HG03575 (cell line): ENCODE measurements around the gene SPATS2L.

Source experiments
- ATAC-seq: cut with Tn5 transposase; IDR thresholded peaks from one replicate; pipeline ENCODE4 v1.9.1; 2021; ENCODE audit not compliant: unreplicated experiment, insufficient number of reproducible peaks, low FRiP score; ENCODE audit errors: extremely low read depth

Gene SPATS2L

GRCh38 chr2:200314976-200315567 is 8.6 kb downstream of the SPATS2L start:
- ATAC-seq = no peak

- no peak for ATAC-seq
Measured at GRCh38 chr2:200317975-200318374, 11.5 kb downstream of the SPATS2L start.

DNA sequence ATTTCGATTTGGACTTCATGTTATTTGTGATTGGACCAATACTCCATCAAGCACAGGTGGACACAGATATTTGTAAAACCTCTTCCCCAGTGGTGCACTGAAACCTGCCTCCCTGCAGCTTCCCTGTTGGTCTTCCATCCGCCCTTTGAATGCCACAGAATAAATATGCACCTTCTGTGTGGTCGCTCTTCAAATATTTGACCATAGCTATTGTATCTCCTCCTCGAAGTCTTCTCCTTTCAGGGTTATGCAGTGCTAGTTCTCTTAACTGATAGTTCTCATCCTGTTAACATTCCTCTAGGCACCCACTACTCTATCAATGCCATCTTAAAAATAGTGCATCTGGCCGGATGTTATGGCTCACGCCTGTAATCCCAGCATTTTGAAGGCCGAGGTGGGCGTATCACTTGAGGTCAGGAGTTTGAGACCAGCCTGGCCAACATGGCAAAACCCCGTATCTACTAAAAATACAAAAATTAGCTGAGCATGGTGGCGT is 12.5 kb downstream of the SPATS2L start:
- ATAC-seq = no peak

- no peak for ATAC-seq
Measured at GRCh38 chr2:200319548-200320337, 13.2 kb downstream of the SPATS2L start.

- no peak for ATAC-seq
Measured at GRCh38 chr2:200320344-200320743, 13.9 kb downstream of the SPATS2L start.

GRCh38 chr2:200320991-200321390 is 14.5 kb downstream of the SPATS2L start:
- no peak for ATAC-seq

GRCh38 chr2:200321780-200322534 is 15.5 kb downstream of the SPATS2L start:
- no peak for ATAC-seq

DNA sequence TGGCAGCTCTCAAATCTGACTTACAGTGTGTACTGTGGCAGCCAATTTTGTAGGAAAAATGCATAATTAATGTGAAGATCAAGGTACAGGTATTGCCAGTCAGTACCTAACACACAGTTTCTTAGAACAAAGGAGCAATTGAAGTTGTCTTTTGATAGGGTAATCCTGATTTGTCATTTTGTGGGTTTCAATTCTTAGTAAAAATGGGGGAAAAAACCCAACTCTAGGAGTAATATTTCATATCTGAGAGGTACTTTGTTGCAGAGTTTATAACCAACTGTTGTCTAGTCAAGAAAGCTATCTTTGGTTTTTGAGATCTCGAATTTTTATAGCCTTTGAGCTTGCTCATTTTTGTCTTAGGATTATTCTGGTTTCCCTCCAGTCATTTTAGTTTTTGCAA is 16.1 kb downstream of the SPATS2L start:
- no peak for ATAC-seq

- ATAC-seq = no peak
Measured at GRCh38 chr2:200324362-200324761, 17.9 kb downstream of the SPATS2L start.

DNA sequence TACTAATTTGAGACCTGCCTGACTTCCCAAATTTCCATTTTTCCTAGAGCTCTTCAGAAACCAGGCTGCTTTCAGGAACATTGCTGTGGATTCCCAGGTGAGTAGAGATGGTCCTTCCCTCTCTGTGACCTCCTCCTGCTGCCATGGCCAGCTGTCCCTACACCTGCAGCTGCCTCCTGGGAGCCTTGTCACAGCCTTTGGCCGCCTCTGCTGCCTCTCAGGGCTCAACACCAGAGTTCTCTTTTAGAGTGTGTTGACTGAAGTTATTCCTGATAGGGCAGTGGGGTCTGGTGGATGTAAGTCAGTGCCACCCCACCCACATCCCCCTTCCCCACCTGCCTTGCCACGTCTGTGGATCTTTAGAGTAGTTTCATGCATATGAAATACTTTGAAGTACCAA is 22.9 kb downstream of the SPATS2L start:
- no peak for ATAC-seq

DNA sequence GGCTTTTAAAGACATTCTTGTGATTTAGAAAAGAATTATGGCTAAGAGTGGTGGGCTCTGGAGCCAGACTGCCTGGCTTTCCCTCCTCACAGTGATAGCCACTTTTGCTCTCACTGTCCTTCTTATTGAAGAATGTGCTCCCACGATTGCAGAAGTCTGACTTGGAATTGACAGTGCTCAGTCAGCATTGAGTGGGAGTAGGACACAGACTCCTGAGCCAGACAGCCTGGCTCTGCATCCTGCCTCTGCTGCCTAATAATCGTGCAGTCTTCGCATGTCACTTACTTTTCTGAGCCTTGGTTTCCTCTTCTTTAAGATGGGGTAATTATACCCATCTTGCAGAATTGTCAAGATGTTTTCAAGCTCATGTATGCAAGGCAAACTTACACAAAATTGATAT is 23.3 kb downstream of the SPATS2L start:
- no peak for ATAC-seq

DNA sequence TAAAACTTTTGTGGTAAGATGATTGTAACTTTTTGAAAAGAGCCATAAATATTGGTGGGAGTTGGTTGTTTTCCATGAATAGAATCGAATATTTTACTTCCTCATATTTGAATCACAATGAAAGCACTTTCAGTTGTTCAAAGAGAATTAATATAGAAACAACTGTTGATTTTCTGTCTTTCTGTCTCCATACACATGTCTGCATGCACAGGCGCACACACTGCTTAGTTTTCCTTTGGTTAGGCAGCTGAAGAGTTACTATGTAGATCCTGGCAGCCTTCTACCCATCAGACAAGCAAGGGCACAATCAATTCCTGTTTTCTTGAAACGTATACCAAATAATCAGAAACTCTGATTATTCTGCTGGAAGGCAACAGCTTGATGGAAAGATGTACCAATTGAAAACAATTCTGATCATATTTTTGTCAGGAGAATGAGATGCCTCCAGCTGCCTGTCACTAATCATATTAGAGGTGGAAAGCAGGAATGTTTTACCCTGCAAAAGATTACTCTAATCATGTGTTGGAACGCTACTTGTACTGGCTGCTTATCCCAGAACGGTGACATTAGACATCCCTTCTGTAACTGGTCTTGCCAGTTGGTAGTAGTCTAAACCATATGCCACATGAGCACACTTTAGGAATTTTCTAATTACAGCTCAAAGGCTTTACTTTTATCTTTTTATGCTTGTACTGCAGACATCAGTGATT is 24.0 kb downstream of the SPATS2L start:
- no peak for ATAC-seq

- no peak for ATAC-seq
Measured at GRCh38 chr2:200331061-200331400, 24.5 kb downstream of the SPATS2L start.

- no peak for ATAC-seq
Measured at GRCh38 chr2:200335657-200336056, 29.2 kb downstream of the SPATS2L start.

- ATAC-seq = no peak
Measured at GRCh38 chr2:200336980-200337615, 30.6 kb downstream of the SPATS2L start.

DNA sequence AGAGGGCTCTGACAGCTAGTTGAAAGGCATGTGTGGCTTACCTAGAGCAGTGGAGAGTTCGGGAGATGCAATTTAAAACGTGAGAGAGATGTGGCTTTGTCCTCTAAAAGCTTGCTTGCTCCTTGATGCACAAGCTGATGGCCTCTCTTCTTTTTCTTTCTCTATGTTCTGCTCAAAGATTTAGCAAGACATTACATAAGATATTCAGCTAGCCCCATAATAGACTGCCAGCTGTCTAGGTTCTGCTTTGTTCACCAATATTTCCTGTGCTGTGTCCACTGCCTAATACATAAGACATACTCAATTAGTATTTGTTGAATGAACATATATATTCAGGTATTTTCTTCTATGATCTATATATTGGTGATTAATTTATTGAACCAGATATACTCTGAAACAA is 31.1 kb downstream of the SPATS2L start:
- no peak for ATAC-seq

DNA sequence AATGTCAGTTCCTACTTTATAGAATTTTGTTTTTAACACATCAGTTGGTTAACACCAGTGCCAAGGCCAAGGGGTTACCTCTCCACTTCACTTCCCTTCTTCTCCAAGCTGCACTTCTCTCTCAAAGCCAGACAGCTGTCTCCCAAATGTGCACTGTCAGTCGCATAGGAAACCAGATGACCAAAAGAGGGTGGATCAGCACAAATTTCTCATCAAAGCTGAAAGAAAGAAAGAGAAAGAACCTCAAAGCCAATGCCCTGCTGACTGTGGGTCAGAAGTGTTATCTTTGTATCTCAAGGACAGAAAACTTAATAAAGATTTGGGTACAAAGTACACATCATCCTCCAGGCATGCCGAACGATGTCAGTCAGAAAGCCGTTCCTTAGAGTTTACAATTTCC is 32.2 kb downstream of the SPATS2L start:
- ATAC-seq = no peak

- ATAC-seq = no peak
Measured at GRCh38 chr2:200340508-200341224, 34.2 kb downstream of the SPATS2L start.
